Cardiac fibroblast (primary cell): ENCODE measurements around the gene KCNT1.

Experiments
- DNase-seq, 2 donors: peaks; one replicate each; pipeline versions ENCODE4 v3.0.0 to v3.0.0-alpha.2; 2010; ENCODE audit warnings: low read depth in 2 of 2
- H3K4me3 ChIP-seq, 2 donors: replicated peaks in 1 of 2; 1 replicate in 1 of 2; 2 replicates in 1 of 2; pipeline ENCODE4 v1.5.1; 2011; ENCODE audit warnings: low read depth in 2 of 2, low read length in 2 of 2, mild to moderate bottlenecking in 2 of 2, moderate library complexity in 1 of 2
- CTCF ChIP-seq: IDR thresholded peaks from one replicate; pipeline ENCODE4 v1.5.1; 2011; ENCODE audit warnings: low read depth, mild to moderate bottlenecking, low read length, inconsistent platforms

KCNT1 gene

GRCh38 chr9:135717410-135717809 lies 15.4 kb downstream of the KCNT1 start:
- TF ChIP-seq CTCF = no peak
- DNase-seq = no peak
- no peak overlapping the region for H3K4me3 ChIP-seq

GRCh38 chr9:135718616-135719015 lies 16.6 kb downstream of the KCNT1 start:
- peak; percentile 24 to 51 for DNase-seq
- TF ChIP-seq CTCF = no peak
- H3K4me3 ChIP-seq = no peak overlapping the region

GRCh38 chr9:135719472-135719871 lies 17.5 kb downstream of the KCNT1 start:
- H3K4me3 ChIP-seq = no peak overlapping the region
- no peak for TF ChIP-seq CTCF
- no peak for DNase-seq

GRCh38 chr9:135722365-135722764 lies 20.4 kb downstream of the KCNT1 start:
- no peak for TF ChIP-seq CTCF
- no peak overlapping the region for H3K4me3 ChIP-seq
- no peak for DNase-seq

GRCh38 chr9:135724186-135724787 lies 22.3 kb downstream of the KCNT1 start:
- TF ChIP-seq CTCF = no peak
- DNase-seq = peak; percentile 19 to 28

GRCh38 chr9:135726138-135726853 lies 24.3 kb downstream of the KCNT1 start:
- no peak overlapping the region for H3K4me3 ChIP-seq
- no peak for DNase-seq
- no peak for TF ChIP-seq CTCF

More at GRCh38 chr9:135724186-135724787, 22.3 kb downstream of the KCNT1 start:
- no peak overlapping the region for H3K4me3 ChIP-seq
